Ovary (tissue), 3 donors: Measurements from ENCODE around the gene WFDC5.

Source experiments
- EP300 ChIP-seq: sonication (generic); formaldehyde crosslinking; IDR thresholded peaks from one replicate; pipeline ENCODE4 v1.6.1; 2017; ENCODE audit warnings: antibody characterized with exemption
- POLR2A ChIP-seq: fragments of 450-650 bp; IDR thresholded peaks from one replicate; pipeline ENCODE4 v1.6.1; 2017; ENCODE audit warnings: antibody characterized with exemption, mild to moderate bottlenecking, moderate library complexity
- TF ChIP-seq, protein P1 (sequence below), 3 donors: fragments of 450-650 bp in 2 of 3; fragments of 200-600 bp in 1 of 3; IDR thresholded peaks; one replicate each; pipeline versions ENCODE4 v1.5.1 to v1.8.0; 2016 to 2022; ENCODE audit warnings: antibody characterized with exemption in 3 of 3, mild to moderate bottlenecking in 1 of 3
- donor health status: DM: no; HTN: no; CAD: no.

DNA sequence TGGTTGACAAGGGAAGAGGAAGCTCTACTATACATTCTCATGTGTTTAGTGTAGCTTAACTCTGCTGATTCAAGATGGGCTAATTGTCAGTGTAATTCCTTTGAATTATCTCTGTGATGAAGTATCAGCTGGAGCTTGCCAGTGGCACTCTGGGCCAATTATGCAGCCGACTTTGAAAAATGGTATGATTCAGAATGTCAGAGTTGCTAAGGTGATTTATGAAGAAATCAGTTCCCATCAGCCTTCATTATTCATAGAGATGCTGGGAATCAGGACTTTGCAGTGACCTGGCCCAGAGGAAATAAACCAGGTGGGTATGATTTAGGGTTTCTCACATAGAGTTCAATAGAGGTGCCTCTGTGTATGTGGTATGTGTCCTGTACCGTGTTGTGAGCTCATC lies 47.4 kb downstream of the WFDC5 start:
- TF ChIP-seq, protein P1, sequence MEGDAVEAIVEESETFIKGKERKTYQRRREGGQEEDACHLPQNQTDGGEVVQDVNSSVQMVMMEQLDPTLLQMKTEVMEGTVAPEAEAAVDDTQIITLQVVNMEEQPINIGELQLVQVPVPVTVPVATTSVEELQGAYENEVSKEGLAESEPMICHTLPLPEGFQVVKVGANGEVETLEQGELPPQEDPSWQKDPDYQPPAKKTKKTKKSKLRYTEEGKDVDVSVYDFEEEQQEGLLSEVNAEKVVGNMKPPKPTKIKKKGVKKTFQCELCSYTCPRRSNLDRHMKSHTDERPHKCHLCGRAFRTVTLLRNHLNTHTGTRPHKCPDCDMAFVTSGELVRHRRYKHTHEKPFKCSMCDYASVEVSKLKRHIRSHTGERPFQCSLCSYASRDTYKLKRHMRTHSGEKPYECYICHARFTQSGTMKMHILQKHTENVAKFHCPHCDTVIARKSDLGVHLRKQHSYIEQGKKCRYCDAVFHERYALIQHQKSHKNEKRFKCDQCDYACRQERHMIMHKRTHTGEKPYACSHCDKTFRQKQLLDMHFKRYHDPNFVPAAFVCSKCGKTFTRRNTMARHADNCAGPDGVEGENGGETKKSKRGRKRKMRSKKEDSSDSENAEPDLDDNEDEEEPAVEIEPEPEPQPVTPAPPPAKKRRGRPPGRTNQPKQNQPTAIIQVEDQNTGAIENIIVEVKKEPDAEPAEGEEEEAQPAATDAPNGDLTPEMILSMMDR (IDR thresholded peaks at IDR 0.05) = no peak
- TF ChIP-seq POLR2A = no peak
- no peak for TF ChIP-seq EP300
